Activated T-helper 1 cell treated with anti-CD3 and anti-CD28 coated beads, Interleukin-12 subunit alpha, Interleukin-12 subunit beta, Interleukin-2, Interleukin-4 antibody, amounts not matched to agents 30 ng/mL and 10 ng/mL and 1 ng/mL, durations not matched to agents 14 hours and 24 hours and 36 hours (primary cell): Measurements from ENCODE around the gene GRID1. TPM values are rescaled to one million over a fixed set of nuclear protein-coding genes. Genes with fewer than 3 reads are reported as not detected.

Source experiments
- DNase-seq: peaks from one replicate; pipeline ENCODE4 v3.0.0; 2021; ENCODE audit warnings: low spot score
- H3K27ac Mint-ChIP-seq: one replicate; pipeline ENCODE4 v1.8.0; 2021; ENCODE audit warnings: mild to moderate bottlenecking, mixed read lengths
- H3K27me3 Mint-ChIP-seq: one replicate; pipeline ENCODE4 v1.8.0; 2022; ENCODE audit warnings: mild to moderate bottlenecking, moderate library complexity, mixed read lengths; ENCODE audit not compliant: insufficient read depth
- H3K36me3 Mint-ChIP-seq: one replicate; pipeline ENCODE4 v1.8.0; 2021; ENCODE audit warnings: low read depth, mixed read lengths
- H3K4me1 Mint-ChIP-seq: one replicate; pipeline ENCODE4 v1.8.0; 2021; ENCODE audit warnings: low read depth, mixed read lengths
- H3K4me3 Mint-ChIP-seq: one replicate; pipeline ENCODE4 v1.8.0; 2021; ENCODE audit warnings: mild to moderate bottlenecking, moderate library complexity, mixed read lengths
- H3K9me3 Mint-ChIP-seq: one replicate; pipeline ENCODE4 v1.8.0; 2021; ENCODE audit warnings: mixed read lengths
- intact Hi-C: fragments of 100-400 bp; cut with micrococcal nuclease; formaldehyde crosslinking; loops from one replicate; pipeline ENCODE4 v1.15.1; 2024
- total RNA-seq: library from RNA; stranded (reverse); gene quantifications from 2 replicates; pipeline ENCODE4 v1.2.3, GENCODE V29; 2022

The GRID1 gene
- total RNA-seq, 1 donor from 2014 or later: not detected

DNA sequence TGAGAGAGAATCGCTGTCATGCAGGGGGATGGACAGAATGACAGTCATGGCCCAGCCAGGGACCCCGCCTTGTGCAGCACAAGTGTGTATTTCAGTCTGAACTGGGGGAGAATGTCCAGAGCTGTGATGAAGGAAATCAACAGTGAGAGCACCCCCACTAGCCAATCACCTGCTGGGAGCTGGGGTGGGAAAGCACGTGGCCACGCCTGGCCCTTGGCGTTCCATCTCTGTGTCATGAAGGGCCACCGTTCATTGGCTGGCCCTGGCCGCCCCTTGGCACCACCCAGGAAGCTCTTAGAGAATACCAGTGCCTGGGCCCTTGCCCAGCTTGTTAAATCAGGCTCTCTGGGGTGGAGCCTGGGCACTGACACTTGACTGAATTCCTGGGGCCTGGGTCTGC, 22.8 kb downstream of the GRID1 start:
- no peaks in the 10 kb centered on the region for H3K9me3 Mint-ChIP-seq
- intact Hi-C loops: no loop called here
- no peak overlapping the region for H3K27ac Mint-ChIP-seq
- no peaks in the 10 kb centered on the region for H3K36me3 Mint-ChIP-seq
- no peaks in the 10 kb centered on the region for H3K4me1 Mint-ChIP-seq
- H3K4me3 Mint-ChIP-seq: no peak overlapping the region
- H3K27me3 Mint-ChIP-seq: peaks cover 2% of the 10 kb centered on the region
- no peak for DNase-seq

- no peak for DNase-seq
- H3K4me3 Mint-ChIP-seq: no peak overlapping the region
- H3K36me3 Mint-ChIP-seq: no peaks in the 10 kb centered on the region
- peaks cover 2% of the 10 kb centered on the region for H3K27me3 Mint-ChIP-seq
- H3K27ac Mint-ChIP-seq: no peak overlapping the region
- no peaks in the 10 kb centered on the region for H3K4me1 Mint-ChIP-seq
- no peaks in the 10 kb centered on the region for H3K9me3 Mint-ChIP-seq
- intact Hi-C loops: no loop called here
These were observed 24.3 kb downstream of the GRID1 start for GRCh38 chr10:86342111-86342863.

GRCh38 chr10:86341361-86341811, 25.2 kb downstream of the GRID1 start:
- Mint-ChIP-seq H3K36me3 (no peaks in the 10 kb centered on the region), H3K9me3 (no peaks in the 10 kb centered on the region), H3K4me1 (no peaks in the 10 kb centered on the region), H3K4me3 (no peak overlapping the region), H3K27me3 (peaks cover 2% of the 10 kb centered on the region), H3K27ac (no peak overlapping the region)
- no peak for DNase-seq
- intact Hi-C loops: no loop called here

DNA sequence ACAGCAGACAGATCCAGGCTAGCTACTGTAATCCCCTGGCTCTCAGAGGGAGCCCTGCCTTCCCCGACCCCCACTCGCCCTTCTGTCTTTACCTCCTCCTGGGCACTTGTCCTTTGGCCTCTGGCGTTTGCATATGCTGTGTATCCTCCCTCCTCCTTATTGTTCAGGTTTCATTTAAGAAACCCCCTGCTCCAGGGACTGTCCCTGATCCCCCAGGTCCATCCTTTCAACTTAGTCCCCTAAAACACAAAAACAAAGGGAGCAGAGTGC, 25.7 kb downstream of the GRID1 start:
- no peak overlapping the region for H3K27ac Mint-ChIP-seq
- no peak for DNase-seq
- no peaks in the 10 kb centered on the region for H3K9me3 Mint-ChIP-seq
- no peak overlapping the region for H3K4me3 Mint-ChIP-seq
- intact Hi-C loops: no loop called here
- no peaks in the 10 kb centered on the region for H3K4me1 Mint-ChIP-seq
- peaks cover 2% of the 10 kb centered on the region for H3K27me3 Mint-ChIP-seq
- H3K36me3 Mint-ChIP-seq: no peaks in the 10 kb centered on the region

DNA sequence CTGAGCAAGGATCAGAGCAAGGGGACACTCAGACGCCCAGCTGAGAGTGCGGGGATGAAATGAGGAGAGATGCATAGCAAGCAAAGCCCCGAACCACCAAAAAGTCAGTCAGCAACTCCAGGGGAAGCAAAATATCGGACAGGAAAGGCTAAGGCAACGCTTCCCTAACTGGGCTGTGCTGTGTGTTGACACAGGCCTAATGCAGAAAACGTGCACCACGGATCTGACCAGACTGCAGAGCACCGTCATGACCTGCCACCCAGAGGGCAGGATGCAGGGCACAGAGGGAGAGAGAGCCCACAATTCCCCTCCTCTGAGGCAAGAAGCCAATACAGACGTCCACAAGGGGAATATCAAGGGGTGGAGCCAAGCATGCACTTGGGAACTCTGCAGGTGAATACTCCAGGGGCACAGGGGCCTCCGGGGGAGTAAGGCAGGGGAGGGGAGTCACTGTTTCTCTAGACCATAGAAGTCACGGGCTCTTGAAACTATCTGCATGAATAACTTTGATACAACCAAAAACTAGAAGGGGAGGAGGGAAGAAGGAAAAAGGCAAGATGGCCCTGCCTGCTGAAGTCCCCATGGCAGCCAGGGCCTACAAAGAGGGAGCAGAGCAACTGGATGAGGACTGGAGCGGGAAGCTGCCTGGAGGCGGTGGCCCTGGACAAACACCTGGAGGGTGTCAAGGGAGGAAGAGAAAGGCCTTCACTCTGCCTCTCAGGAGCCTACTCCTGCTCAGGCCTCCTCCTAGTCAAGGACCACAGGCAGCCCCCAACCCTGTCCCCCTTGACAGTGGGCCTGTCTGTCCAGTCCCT, 26.2 kb downstream of the GRID1 start:
- Mint-ChIP-seq H3K27ac (no peak overlapping the region), H3K9me3 (no peaks in the 10 kb centered on the region), H3K36me3 (no peaks in the 10 kb centered on the region), H3K4me1 (no peaks in the 10 kb centered on the region), H3K4me3 (no peak overlapping the region), H3K27me3 (no peaks in the 10 kb centered on the region)
- intact Hi-C loops: no loop called here
- no peak for DNase-seq

DNA sequence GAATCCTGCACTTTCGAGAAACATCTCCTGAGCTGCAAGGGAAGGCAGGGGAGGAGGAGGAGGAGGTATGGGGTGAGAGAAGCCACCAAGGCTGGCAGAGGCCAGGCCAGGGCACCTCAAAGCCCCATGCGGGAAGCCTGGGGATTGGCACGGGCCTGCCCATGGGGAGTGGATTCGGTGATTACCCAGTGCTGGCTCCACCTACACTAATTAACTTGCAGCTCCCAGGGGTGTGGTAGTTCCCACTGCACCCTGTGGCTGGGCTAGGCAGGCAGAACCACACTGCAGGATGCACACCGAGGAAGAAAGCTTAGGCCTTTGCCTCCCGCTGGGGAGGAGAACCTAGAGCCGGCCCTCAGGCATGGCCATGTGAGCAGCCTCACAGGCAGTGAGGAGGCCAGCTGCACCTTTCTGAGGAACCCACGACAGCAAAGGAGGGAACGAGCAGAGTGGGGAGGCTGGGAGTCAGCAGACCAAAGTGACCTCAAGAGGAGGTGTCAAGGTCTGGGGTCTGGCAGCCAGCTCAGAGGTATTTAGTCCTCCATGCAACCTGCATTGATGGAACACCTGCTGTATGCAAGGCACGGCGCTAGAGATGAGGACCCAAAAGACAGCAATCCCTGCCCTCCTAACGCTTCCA, 27.2 kb downstream of the GRID1 start:
- Mint-ChIP-seq H3K27ac (no peak overlapping the region), H3K9me3 (no peaks in the 10 kb centered on the region), H3K36me3 (no peaks in the 10 kb centered on the region), H3K4me3 (no peak overlapping the region), H3K27me3 (no peaks in the 10 kb centered on the region), H3K4me1 (no peaks in the 10 kb centered on the region)
- no peak for DNase-seq
- intact Hi-C loops: no loop called here

DNA sequence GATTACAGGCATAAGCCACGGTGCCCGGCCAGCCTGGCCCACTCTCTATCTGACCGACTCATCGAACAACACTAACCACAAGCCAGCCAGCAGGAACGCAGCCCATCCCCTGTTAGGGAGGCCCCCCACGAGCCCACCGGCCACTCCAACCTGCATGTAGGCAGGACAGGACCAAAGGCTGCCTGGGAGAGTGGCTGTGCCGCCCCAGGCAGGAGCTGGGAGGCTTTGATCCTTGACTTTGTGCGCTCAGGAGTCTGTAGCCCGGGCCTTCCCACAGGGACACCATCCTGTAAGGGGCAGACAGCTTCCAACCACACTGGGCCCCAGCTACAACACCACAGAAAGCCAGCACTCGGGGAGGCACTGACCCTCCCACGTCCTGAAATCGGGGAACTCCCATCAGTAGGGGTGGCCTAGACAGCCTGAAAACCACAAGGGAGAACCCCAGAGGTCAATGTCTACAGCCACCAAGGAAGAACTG, 29.4 kb downstream of the GRID1 start:
- DNase-seq: no peak
- no peak overlapping the region for H3K4me3 Mint-ChIP-seq
- no peaks in the 10 kb centered on the region for H3K36me3 Mint-ChIP-seq
- H3K4me1 Mint-ChIP-seq: no peaks in the 10 kb centered on the region
- intact Hi-C loops: no loop called here
- no peaks in the 10 kb centered on the region for H3K27me3 Mint-ChIP-seq
- H3K9me3 Mint-ChIP-seq: no peaks in the 10 kb centered on the region
- no peak overlapping the region for H3K27ac Mint-ChIP-seq

DNA sequence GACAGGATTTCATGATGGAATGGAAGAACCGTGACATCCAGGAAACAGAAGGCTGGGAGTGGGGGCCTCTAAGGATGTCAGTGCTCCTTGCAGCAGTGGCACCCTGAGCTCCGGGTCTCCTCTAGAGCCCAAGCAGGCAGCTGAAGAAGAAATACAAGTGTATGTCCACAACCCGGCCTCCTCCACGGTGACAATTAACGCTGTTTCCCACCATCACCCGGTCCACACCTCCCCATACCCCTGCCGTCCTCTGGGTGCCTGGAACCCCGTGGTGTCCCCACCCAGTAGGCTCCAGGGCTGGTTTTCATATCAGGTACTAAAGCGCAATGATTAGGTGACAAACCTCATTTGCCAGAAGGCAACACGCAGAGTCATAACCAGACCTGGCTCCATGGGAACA, 30.3 kb downstream of the GRID1 start:
- Mint-ChIP-seq H3K36me3 (no peaks in the 10 kb centered on the region), H3K4me3 (no peak overlapping the region), H3K27ac (no peak overlapping the region), H3K9me3 (no peaks in the 10 kb centered on the region), H3K27me3 (no peaks in the 10 kb centered on the region), H3K4me1 (no peaks in the 10 kb centered on the region)
- intact Hi-C loops: no loop called here
- DNase-seq: no peak

DNA sequence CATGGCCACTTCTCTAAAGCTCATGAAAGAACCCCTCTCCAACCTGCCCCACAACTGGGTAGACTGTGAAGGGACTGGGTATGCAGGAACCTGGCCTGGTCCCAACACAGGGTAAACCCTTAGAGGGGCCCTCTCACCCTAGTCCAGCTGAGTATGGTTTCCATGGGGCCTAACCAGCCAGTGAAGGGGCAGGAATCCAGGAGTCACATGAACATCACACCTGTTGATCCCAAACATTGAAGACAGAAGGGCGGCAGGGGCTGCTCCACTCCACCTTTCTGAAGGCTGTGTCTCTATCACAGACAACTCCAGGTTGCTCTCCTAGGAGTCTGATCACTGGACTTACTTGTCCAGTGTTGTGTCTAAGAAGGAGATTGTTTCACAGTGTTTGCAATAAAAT, 30.8 kb downstream of the GRID1 start:
- Mint-ChIP-seq H3K4me3 (no peak overlapping the region), H3K36me3 (no peaks in the 10 kb centered on the region), H3K27me3 (no peaks in the 10 kb centered on the region), H3K27ac (no peak overlapping the region), H3K4me1 (no peaks in the 10 kb centered on the region), H3K9me3 (no peaks in the 10 kb centered on the region)
- DNase-seq: no peak
- intact Hi-C loops: no loop called here

DNA sequence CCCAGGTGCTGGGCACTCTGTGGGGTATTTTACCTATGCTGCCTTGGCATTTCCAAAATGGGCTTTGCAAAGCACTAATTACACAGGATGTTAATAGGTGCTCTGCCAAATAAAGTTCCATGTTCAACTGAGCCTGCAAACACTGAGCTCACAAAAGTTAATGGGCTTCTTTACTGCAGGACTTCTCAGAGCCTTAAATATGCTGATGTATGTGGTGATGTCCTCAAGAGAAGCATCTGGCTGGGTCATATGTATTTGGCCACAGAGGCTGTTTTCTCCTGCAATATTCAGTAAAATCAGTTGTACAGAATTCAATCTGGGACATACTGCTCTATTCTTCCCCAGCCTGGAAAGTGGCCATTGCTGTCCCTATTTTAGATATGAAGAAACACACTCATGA, 31.3 kb downstream of the GRID1 start:
- no peak for DNase-seq
- H3K27me3 Mint-ChIP-seq: no peaks in the 10 kb centered on the region
- no peaks in the 10 kb centered on the region for H3K9me3 Mint-ChIP-seq
- no peaks in the 10 kb centered on the region for H3K36me3 Mint-ChIP-seq
- no peak overlapping the region for H3K4me3 Mint-ChIP-seq
- intact Hi-C loops: no loop called here
- H3K4me1 Mint-ChIP-seq: no peaks in the 10 kb centered on the region
- no peak overlapping the region for H3K27ac Mint-ChIP-seq

DNA sequence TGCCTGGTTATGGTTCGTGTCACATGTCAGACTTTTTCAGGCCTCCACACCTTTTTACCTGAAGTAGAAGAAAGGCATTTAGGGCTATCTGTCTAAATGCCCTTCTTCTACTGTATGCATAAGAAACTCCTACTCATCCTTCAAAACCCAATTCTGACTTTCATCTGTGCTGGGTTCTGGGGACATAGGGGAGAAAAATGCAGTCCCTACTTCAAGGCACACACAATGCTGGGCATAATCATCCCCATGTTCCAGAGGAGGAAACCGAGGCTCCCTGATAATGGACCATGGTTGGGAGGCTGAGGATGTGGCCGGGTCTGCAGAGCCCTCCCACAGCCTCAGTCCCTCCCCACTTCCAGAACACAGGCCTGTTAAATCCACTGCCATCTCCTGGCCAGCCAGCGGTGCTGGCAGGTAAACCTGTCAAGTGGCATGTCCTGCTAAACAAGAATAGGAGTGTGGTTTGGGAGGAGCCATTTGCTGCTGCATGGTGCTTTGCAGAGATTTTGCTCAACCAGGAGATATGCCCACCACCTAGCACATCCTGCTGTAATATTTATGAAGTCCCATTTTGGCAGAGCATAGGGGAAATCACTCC, 32.0 kb downstream of the GRID1 start:
- H3K9me3 Mint-ChIP-seq: no peaks in the 10 kb centered on the region
- intact Hi-C loops: no loop called here
- H3K36me3 Mint-ChIP-seq: no peaks in the 10 kb centered on the region
- H3K27me3 Mint-ChIP-seq: no peaks in the 10 kb centered on the region
- H3K27ac Mint-ChIP-seq: no peak overlapping the region
- no peaks in the 10 kb centered on the region for H3K4me1 Mint-ChIP-seq
- H3K4me3 Mint-ChIP-seq: no peak overlapping the region
- DNase-seq: no peak

DNA sequence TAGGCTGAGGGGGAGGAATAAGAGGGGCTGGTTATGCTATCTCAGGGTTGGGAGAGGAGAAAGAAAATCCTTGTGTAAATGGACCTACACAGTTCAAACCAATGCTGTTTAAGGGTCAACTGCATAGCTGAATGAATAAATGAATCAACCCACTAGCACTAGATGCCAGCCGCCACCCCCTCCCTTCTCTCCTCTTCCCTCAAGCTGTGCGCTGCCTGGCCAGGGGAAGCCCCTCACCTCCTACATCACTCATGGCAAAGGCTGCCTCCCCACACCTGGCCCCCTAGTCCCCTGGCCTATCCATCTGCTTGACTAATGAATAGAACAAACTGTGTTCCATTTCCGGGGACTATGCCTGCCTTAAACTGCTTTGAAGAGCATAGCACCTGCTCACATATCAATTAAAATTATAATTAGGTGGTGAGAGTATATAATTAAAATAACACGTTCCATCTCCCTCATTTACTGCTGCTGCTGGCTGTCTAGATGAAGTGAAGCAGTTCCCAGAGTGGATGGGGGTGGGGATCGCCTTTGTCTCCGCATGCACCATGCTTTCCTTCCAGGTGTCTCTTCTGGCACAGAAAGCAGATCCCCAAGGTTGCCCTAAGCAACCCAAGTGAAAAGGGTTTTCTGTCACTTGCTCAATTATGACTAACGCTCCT, 32.6 kb downstream of the GRID1 start:
- no peaks in the 10 kb centered on the region for H3K4me1 Mint-ChIP-seq
- H3K9me3 Mint-ChIP-seq: no peaks in the 10 kb centered on the region
- H3K27ac Mint-ChIP-seq: no peak overlapping the region
- no peaks in the 10 kb centered on the region for H3K36me3 Mint-ChIP-seq
- no peak for DNase-seq
- H3K4me3 Mint-ChIP-seq: no peak overlapping the region
- H3K27me3 Mint-ChIP-seq: no peaks in the 10 kb centered on the region
- intact Hi-C loops: no loop called here
